Measurements from ENCODE around the gene GPR141. TPM values are rescaled to one million over a fixed set of nuclear protein-coding genes. Genes with fewer than 3 reads are reported as not detected.
"Not testable (repeated sequence)": the region's sequence is repeated elsewhere in the genome, so short reads cannot be mapped to it uniquely, and the experiment has no call there.

GPR141 gene
- total RNA-seq, 1 experiment from 2014 or later: not detected

DNA sequence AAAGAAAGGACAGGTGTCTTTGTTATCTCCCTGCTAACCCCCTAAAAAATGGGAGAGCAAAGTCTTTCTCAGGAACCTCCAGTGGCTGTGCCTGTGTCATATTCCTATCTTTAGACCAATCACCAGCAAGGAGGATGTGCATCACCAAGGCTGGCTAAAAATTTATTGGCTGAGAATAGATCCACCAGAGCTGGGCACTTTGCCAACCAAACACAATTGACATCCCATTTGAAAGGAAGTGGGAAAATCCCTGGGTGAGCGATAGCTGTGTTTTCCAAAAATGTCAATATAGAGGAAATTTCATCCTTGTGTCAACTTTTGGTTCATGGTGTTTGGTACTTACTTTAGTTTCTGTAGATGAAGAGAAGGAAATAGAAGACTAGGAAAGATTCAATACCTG lies 13.1 kb upstream of the GPR141 start:
- H3K27me3 ChIP-seq: 0 out of 2 replicates have a peak, but pooled peaks cover 4% of the 10 kb centered on the region
- DNase-seq: peak in 1 of 2 experiments; percentile 22
- H3K9me3 ChIP-seq (replicated peaks): no peaks in the 10 kb centered on the region
- no peak overlapping the region for H3K27ac ChIP-seq
- no peaks in the 10 kb centered on the region for H3K36me3 ChIP-seq
- no peak overlapping the region for H3K4me3 ChIP-seq
- no peaks in the 10 kb centered on the region for H3K4me1 ChIP-seq

DNA sequence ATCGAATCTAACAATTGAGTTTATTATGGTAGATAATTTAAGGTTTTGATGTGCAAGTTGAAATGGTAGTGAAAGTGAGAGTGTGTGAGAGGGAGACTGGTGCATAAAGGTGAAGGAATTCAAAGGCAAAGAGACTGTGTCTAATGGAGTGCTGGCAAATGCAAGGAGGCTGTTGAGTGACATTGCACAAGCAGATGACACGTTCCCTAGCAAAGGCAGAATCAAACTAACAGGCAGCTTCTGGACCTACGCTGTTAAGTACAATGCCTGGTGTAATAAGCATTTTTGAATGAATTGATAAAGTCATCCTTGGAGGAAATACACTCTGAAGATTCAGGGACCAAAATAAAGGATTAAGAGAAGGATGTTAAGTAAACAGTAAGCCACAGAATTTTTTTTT lies 11.7 kb upstream of the GPR141 start:
- DNase-seq: no peak
- H3K4me1 ChIP-seq: no peaks in the 10 kb centered on the region
- no peaks in the 10 kb centered on the region for H3K36me3 ChIP-seq
- H3K27ac ChIP-seq: no peak overlapping the region
- H3K4me3 ChIP-seq: no peak overlapping the region
- H3K27me3 ChIP-seq: no peaks in the 10 kb centered on the region
- H3K9me3 ChIP-seq (replicated peaks): no peaks in the 10 kb centered on the region

DNA sequence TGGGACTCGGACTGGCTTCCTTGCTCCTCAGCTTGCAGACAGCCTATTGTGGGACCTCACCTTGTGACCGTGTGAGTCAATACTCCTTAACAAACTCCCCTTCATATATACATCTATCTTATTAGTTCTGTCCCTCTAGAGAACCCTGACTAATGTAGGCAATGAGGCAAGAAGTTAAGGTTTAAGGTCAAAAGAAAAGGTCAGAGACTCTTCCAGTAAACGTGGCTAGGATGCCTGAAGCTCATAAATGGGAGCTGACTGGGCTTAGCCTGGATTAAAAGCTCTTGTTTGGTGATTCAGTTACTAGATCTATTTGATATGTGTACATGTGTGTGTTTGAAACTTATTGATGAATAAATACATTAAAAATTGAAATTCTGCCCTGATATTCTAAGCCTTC lies 10.6 kb upstream of the GPR141 start:
- Histone ChIP-seq H3K36me3 (no peaks in the 10 kb centered on the region), H3K9me3 (replicated peaks) (no peaks in the 10 kb centered on the region), H3K4me1 (no peaks in the 10 kb centered on the region), H3K4me3 (no peak overlapping the region), H3K27me3 (no peaks in the 10 kb centered on the region), H3K27ac (no peak overlapping the region)
- no peak for DNase-seq

DNA sequence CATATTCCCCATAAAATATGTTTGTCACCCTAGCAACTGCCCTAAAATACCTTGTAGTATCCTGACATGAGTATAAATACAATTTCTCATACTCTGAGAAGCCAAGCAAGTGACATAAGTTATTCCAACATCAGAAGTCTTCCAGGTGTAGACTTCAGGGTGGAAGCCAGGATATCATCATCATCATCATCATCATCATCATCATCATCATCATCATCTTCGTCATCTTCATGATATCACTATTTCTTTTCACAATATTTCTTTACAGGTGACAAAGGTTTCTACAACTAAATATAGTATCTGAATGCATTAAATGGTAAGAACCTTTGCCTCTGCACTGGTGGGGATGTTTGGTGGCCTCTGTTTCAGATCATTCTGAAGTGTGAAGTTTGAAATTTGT lies 10.0 kb upstream of the GPR141 start:
- H3K27ac ChIP-seq: no peak overlapping the region
- no peaks in the 10 kb centered on the region for H3K9me3 ChIP-seq (replicated peaks)
- H3K4me3 ChIP-seq: no peak overlapping the region
- DNase-seq: no peak
- H3K27me3 ChIP-seq: no peaks in the 10 kb centered on the region
- H3K36me3 ChIP-seq: no peaks in the 10 kb centered on the region
- H3K4me1 ChIP-seq: no peaks in the 10 kb centered on the region

DNA sequence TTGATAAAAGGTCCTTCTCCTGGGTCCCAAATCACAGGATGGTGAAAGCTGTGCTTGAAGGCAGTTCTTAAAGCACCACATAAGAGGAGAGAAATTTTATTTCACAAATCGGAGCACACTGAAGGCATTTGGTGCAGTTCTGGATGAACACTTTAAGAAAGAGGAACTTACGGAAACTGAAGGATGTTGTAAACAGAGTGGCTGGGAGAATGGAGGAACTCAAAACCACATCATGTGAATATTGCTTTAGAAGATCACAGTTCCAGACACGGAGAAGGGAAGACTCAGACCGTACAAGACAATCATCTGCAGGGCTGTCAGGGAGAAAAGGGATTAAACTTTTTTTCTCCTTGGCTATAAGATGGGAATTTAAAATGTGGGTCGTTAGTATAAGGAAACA lies 9.0 kb upstream of the GPR141 start:
- Histone ChIP-seq H3K27ac (no peak overlapping the region), H3K36me3 (no peaks in the 10 kb centered on the region), H3K4me3 (no peak overlapping the region), H3K27me3 (no peaks in the 10 kb centered on the region), H3K9me3 (replicated peaks) (no peaks in the 10 kb centered on the region), H3K4me1 (no peaks in the 10 kb centered on the region)
- no peak for DNase-seq

DNA sequence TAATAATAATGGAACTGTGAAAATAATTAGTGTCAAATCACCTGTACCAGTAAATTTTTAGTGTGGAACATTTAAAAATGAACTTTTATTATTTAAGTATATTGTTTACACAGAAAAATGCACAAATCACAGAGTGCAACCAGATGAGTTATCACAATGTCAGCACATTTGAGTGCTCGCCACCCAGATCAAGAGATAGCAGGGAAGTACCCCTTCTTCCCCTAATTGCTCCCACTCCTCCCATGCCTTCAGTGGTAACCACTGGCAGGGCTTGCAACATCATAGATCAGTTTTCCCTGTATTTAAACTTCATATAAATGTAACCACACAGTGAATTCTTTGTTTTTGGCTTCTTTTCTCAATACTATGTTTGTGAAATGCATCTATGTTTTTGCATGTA lies 7.8 kb upstream of the GPR141 start:
- Histone ChIP-seq H3K9me3 (replicated peaks) (no peaks in the 10 kb centered on the region), H3K27me3 (no peaks in the 10 kb centered on the region), H3K4me3 (no peak overlapping the region), H3K36me3 (no peaks in the 10 kb centered on the region), H3K4me1 (no peaks in the 10 kb centered on the region), H3K27ac (no peak overlapping the region)
- no peak for DNase-seq

DNA sequence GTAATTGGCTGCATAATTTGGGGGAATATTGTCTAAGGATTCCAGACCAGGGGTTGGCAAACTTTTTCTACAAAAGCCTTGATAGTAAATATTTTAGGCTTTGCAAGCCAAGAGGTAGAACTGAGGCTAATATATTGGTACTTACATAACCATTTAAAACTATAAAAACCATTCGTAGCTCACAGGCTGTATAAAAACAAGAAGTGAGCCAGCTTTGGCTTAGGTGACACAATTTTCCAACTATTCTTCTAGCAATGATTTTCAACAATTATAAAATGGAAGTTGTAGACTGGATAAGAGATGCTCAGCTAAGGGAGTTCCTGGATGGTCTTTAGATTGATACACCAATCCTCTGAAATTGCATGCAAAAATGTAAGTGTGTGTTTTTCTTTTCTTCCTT lies 1.4 kb downstream of the GPR141 start:
- Histone ChIP-seq H3K27ac (no peak overlapping the region), H3K27me3 (no peaks in the 10 kb centered on the region), H3K4me3 (no peak overlapping the region), H3K9me3 (replicated peaks) (no peaks in the 10 kb centered on the region), H3K4me1 (0 out of 2 replicates have a peak, but pooled peaks cover 4% of the 10 kb centered on the region), H3K36me3 (0 out of 2 replicates have a peak, but pooled peaks cover 3% of the 10 kb centered on the region)
- DNase-seq: no peak

DNA sequence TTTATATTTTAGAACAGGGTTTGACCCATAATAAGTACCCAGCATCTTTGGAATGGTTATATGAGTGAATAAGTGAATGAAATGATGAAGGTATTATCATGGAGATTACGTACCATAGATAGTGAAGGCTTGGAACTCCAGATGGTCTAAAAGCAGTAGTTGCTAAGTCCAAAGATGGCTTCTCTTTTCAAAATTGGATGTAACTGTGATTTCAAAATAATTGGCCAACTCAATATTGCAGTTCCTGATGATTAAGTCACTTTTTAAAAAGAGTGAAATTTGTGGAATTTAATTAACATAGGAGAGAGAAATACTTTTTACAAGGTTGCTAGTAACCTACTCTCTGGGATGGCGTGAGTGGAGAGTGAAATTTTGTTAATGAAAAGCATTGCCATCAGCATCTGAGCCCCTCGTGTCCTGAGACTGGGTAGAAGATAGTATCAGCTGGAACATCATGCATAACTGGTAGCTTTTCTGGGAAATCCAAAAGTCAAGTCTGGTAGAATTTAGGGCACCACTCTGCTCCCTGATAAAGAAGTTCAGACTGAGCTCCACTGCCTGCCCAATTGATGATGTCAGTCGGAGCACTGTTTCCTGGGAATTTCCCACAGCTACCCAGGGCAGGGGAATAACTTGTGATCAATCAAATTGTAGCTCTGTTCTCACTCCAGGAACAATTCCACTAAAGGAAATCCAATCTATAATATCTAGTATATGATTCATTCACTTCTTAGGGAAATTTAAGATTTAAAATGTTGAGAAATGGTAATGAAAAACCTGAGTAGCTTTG lies 3.2 kb downstream of the GPR141 start:
- Histone ChIP-seq H3K36me3 (0 out of 2 replicates have a peak, but pooled peaks cover 3% of the 10 kb centered on the region), H3K9me3 (replicated peaks) (no peaks in the 10 kb centered on the region), H3K27me3 (no peaks in the 10 kb centered on the region), H3K4me3 (no peak overlapping the region), H3K4me1 (0 out of 2 replicates have a peak, but pooled peaks cover 4% of the 10 kb centered on the region), H3K27ac (no peak overlapping the region)
- no peak for DNase-seq

DNA sequence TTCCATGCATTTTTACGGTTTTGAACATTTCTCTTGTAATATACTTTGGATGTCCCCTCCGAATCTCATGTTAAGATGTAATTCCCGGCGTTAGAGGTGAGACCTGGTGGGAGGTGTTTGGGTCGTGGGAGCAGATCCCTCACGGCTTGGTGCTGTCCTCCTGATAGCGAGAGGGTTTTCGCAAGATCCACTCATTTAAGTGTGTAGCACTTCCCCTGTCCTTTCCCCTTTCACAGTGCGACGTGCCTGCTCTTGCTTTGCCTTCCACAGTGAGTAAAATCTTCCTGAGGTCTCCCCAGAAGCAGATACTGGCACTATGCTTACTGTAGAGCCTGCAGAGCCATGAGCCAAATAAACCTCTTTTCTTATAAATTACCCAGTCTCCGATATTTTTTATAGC lies 6.6 kb downstream of the GPR141 start:
- H3K36me3 ChIP-seq: 0 out of 2 replicates have a peak, but pooled peaks cover 3% of the 10 kb centered on the region
- H3K4me1 ChIP-seq: no peaks in the 10 kb centered on the region
- DNase-seq: no peak
- H3K4me3 ChIP-seq: no peak overlapping the region
- no peaks in the 10 kb centered on the region for H3K9me3 ChIP-seq (replicated peaks)
- H3K27ac ChIP-seq: no peak overlapping the region
- no peaks in the 10 kb centered on the region for H3K27me3 ChIP-seq

DNA sequence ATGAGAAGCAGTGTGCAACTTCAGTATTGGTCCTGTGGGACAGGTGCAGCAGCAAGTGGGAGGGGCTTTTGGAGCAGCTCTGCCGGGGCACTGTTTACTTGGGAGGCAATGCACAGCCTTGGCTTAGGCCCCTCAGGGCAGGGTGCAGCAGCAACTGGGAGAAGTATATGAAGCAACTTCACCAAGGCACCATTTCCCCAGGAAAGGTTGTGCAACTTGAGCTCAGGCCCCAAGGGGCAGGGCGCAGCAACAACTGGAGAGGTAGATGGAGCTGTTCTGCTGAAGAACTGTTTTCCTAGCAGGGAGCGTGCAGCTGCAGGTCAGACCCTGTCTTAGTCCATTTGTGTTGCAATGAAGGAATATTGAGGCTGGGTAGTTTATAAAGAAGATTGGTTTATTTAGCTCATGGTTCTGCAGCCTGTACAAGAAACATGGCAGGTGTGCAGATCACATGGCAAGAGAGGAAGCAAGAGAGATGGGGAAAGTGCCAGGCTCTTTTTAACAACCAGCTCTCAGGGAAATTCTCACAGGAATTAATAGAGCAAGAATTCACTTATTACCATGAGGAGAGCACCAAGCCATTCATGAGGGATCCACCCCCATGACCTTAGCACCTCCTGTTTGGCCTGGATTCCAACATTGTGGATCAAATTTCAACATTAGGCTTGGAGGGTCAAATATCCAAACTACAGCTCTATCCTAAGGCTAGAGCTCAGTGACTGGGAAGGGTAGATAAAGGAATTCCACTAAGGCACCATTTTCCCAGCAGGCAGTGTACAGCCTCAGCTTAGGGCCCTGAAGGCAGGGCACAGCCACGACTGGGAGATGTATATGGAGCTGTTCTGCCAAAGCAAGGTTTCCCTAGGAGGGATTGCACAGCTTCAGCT lies 10.9 kb downstream of the GPR141 start:
- no peaks in the 10 kb centered on the region for H3K36me3 ChIP-seq
- H3K4me1 ChIP-seq: no peaks in the 10 kb centered on the region
- no peak overlapping the region for H3K27ac ChIP-seq
- peak in 1 of 2 experiments; percentile 18 for DNase-seq
- no peaks in the 10 kb centered on the region for H3K9me3 ChIP-seq (replicated peaks)
- no peaks in the 10 kb centered on the region for H3K27me3 ChIP-seq
- no peak overlapping the region for H3K4me3 ChIP-seq

DNA sequence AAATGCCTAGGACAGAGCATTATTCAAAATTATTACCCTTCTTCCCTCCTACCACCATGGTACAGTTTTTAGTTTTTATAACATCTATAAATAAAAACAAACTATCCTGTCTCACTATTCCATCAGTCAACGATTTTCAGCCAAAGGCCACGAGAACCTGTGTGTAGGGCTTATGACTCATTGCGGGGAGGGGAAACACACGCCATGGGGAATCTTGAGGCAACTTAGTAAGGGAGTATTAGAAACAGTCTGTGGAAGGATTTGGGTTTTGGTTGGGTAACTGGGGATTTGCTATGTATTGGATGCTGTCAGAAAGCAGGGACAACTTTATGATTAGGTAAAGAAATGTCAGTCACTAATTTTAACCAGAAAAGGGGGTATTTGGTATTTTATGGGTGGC lies 14.7 kb downstream of the GPR141 start:
- no peak for DNase-seq
- H3K9me3 ChIP-seq (replicated peaks): no peaks in the 10 kb centered on the region
- no peaks in the 10 kb centered on the region for H3K36me3 ChIP-seq
- no peaks in the 10 kb centered on the region for H3K27me3 ChIP-seq
- H3K27ac ChIP-seq: no peak overlapping the region
- no peak overlapping the region for H3K4me3 ChIP-seq
- H3K4me1 ChIP-seq: no peaks in the 10 kb centered on the region

DNA sequence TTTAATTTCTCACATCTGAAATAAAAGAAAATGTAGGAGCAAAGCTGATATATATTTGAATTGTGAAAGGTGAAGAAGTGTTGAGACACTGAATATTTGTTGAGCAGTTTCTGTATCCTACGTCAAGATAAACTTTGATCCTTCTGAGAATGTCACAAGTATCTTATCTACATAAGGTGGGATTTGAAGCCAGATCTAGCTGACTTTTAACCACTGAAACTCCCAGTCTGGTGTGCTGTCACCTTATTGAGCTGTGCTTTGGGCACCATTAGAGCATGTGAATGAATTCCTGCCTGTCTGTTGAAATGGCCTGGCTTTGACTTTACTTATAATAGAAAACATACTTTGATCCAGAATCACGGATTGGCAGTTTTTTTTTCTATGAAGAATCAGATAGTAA lies 15.2 kb downstream of the GPR141 start:
- Histone ChIP-seq H3K27ac (no peak overlapping the region), H3K4me3 (no peak overlapping the region), H3K27me3 (no peaks in the 10 kb centered on the region), H3K4me1 (no peaks in the 10 kb centered on the region), H3K36me3 (no peaks in the 10 kb centered on the region), H3K9me3 (replicated peaks) (no peaks in the 10 kb centered on the region)
- no peak for DNase-seq

DNA sequence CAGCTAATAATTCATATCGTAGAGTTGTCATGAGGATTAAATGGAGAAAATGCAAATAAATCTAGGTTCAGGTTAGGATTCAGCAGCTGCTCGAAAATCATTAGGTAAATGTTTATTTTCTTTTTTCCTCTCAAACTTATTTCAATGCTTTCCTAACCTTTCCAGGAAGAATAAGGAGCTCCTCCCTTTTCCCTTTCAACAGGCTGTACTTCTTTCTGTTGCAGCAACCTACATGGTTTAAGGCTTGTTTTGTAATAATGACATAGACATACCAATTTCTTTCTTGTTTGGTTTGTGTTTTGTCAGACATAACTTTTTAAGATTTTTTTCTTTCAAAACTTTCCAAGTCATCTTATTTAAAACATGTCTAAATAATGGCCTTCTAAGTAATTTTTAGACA lies 18.2 kb downstream of the GPR141 start:
- Histone ChIP-seq H3K27ac (no peak overlapping the region), H3K9me3 (replicated peaks) (no peaks in the 10 kb centered on the region), H3K4me1 (no peaks in the 10 kb centered on the region), H3K36me3 (no peaks in the 10 kb centered on the region), H3K27me3 (no peaks in the 10 kb centered on the region), H3K4me3 (no peak overlapping the region)
- DNase-seq: no peak

DNA sequence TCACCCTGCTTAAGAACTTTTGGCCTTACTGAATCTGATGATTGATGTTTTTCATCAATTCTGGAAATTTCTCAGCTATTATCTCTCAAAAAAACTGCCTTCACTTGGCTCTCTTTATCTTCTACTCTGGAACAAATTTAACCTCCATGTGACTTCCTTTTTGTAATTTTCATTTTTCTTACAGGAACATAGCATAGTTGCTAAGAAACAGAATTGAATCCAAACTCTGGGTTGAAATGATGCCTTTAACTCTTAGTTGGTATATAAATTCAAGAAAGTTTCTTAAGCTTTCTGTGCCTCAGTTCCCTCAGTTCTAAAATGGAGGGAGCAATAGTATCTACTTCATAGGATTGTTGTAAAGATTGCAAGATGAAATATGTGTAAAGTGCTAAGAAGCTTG lies 19.8 kb downstream of the GPR141 start:
- no peak overlapping the region for H3K4me3 ChIP-seq
- no peaks in the 10 kb centered on the region for H3K27me3 ChIP-seq
- no peak overlapping the region for H3K27ac ChIP-seq
- DNase-seq: no peak
- H3K36me3 ChIP-seq: no peaks in the 10 kb centered on the region
- no peaks in the 10 kb centered on the region for H3K4me1 ChIP-seq
- H3K9me3 ChIP-seq (replicated peaks): no peaks in the 10 kb centered on the region

DNA sequence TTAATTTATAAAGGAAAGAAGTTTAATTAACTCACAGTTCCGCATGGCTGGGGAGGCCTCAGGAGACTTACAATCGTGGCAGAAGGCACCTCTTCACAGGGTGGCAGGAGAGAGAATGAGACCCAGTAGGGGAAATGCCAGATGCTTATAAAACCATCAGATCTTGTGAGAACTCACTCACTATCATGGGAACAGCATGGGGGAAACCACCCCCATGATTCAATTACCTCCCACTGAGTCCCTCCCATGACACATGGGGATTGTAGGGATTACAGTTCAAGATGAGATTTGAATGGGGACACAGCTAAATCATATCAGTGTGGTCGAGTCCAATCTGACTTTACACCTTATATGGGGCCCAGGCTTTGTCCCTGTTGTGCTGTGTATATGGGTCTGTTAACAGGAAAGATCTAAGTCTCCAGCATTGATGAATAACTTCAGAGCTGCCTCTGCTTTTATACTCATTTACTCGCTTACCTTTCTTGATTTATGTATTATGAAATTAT lies 20.8 kb downstream of the GPR141 start:
- not testable (repeated sequence) for H3K27ac ChIP-seq; H3K27me3 ChIP-seq; DNase-seq; H3K4me1 ChIP-seq; H3K4me3 ChIP-seq; H3K9me3 ChIP-seq (replicated peaks); H3K36me3 ChIP-seq

Data from SJCRH30 (cell line).